ENCODE data around the gene AKAP5.

GRCh38 chr14:64463873-64464272, 1.4 kb upstream of the AKAP5 start:
- TF ChIP-seq, protein P1, sequence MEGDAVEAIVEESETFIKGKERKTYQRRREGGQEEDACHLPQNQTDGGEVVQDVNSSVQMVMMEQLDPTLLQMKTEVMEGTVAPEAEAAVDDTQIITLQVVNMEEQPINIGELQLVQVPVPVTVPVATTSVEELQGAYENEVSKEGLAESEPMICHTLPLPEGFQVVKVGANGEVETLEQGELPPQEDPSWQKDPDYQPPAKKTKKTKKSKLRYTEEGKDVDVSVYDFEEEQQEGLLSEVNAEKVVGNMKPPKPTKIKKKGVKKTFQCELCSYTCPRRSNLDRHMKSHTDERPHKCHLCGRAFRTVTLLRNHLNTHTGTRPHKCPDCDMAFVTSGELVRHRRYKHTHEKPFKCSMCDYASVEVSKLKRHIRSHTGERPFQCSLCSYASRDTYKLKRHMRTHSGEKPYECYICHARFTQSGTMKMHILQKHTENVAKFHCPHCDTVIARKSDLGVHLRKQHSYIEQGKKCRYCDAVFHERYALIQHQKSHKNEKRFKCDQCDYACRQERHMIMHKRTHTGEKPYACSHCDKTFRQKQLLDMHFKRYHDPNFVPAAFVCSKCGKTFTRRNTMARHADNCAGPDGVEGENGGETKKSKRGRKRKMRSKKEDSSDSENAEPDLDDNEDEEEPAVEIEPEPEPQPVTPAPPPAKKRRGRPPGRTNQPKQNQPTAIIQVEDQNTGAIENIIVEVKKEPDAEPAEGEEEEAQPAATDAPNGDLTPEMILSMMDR (IDR thresholded peaks at IDR 0.05), result no peak
- TF ChIP-seq POLR2A (IDR thresholded peaks at IDR 0.05), result no peak
